GM23338 (cell line): ENCODE data around the gene CNTNAP1.

ENCODE experiments used
- CREB1 ChIP-seq: fragments of 250-450 bp; sonication (Bioruptor Pico); IDR thresholded peaks from 2 replicates; pipeline ENCODE4 v1.5.0; 2020; ENCODE audit warnings: low read depth, mild to moderate bottlenecking, moderate library complexity
- NANOG ChIP-seq: IDR thresholded peaks from 2 replicates; pipeline ENCODE4 v1.6.1; 2016; ENCODE audit warnings: antibody characterized with exemption, borderline replicate concordance
- POLR2AphosphoS5 ChIP-seq: IDR thresholded peaks from 2 replicates; pipeline ENCODE4 v1.6.1; 2016; ENCODE audit warnings: antibody characterized with exemption, low read depth
- TF ChIP-seq, protein P1 (sequence below), 2 experiments: fragments of 200-600 bp in 1 of 2; sonication (generic) in 1 of 2; conservative IDR thresholded peaks; 2 replicates each; pipeline versions ENCODE4 v1.5.1 to v1.6.1; 2016 to 2017; ENCODE audit warnings: antibody characterized with exemption in 2 of 2, low read depth in 2 of 2, mild to moderate bottlenecking in 2 of 2, moderate library complexity in 1 of 2
- TF ChIP-seq, protein P2 (sequence below): IDR thresholded peaks from one replicate; pipeline ENCODE4 v1.6.1; 2018; ENCODE audit warnings: antibody characterized with exemption; ENCODE audit not compliant: unreplicated experiment

DNA sequence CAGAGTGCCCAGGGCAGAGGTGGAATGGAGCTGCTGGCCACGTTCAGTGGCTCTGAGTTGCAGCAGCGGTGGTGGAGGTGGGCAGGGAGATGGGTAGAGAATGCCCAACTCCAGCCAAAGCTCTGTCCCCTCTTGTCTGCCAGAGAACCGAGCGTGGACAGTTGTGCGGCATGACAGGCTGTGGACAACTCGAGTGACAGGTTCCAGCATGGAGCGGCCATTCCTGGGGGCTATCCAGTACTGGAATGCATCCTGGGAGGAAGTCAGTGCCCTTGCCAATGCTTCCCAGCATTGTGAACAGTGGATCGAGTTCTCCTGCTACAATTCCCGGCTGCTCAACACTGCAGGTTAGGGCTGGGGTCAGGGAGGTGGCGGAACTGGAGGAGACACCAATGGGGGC, 8.3 kb downstream of the CNTNAP1 start:
- TF ChIP-seq, protein P1, sequence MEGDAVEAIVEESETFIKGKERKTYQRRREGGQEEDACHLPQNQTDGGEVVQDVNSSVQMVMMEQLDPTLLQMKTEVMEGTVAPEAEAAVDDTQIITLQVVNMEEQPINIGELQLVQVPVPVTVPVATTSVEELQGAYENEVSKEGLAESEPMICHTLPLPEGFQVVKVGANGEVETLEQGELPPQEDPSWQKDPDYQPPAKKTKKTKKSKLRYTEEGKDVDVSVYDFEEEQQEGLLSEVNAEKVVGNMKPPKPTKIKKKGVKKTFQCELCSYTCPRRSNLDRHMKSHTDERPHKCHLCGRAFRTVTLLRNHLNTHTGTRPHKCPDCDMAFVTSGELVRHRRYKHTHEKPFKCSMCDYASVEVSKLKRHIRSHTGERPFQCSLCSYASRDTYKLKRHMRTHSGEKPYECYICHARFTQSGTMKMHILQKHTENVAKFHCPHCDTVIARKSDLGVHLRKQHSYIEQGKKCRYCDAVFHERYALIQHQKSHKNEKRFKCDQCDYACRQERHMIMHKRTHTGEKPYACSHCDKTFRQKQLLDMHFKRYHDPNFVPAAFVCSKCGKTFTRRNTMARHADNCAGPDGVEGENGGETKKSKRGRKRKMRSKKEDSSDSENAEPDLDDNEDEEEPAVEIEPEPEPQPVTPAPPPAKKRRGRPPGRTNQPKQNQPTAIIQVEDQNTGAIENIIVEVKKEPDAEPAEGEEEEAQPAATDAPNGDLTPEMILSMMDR (conservative IDR thresholded peaks at IDR 0.05; ENCODE audit: low read depth in 2 of 2): no peak
- no peak for TF ChIP-seq POLR2AphosphoS5
- TF ChIP-seq, protein P2, sequence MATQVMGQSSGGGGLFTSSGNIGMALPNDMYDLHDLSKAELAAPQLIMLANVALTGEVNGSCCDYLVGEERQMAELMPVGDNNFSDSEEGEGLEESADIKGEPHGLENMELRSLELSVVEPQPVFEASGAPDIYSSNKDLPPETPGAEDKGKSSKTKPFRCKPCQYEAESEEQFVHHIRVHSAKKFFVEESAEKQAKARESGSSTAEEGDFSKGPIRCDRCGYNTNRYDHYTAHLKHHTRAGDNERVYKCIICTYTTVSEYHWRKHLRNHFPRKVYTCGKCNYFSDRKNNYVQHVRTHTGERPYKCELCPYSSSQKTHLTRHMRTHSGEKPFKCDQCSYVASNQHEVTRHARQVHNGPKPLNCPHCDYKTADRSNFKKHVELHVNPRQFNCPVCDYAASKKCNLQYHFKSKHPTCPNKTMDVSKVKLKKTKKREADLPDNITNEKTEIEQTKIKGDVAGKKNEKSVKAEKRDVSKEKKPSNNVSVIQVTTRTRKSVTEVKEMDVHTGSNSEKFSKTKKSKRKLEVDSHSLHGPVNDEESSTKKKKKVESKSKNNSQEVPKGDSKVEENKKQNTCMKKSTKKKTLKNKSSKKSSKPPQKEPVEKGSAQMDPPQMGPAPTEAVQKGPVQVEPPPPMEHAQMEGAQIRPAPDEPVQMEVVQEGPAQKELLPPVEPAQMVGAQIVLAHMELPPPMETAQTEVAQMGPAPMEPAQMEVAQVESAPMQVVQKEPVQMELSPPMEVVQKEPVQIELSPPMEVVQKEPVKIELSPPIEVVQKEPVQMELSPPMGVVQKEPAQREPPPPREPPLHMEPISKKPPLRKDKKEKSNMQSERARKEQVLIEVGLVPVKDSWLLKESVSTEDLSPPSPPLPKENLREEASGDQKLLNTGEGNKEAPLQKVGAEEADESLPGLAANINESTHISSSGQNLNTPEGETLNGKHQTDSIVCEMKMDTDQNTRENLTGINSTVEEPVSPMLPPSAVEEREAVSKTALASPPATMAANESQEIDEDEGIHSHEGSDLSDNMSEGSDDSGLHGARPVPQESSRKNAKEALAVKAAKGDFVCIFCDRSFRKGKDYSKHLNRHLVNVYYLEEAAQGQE: no peak
- no peak for TF ChIP-seq NANOG
- no peak for TF ChIP-seq CREB1 (CRISPR knock-in tag)
